Measurements from ENCODE around the gene FBXW7. TPM values are rescaled to one million over a fixed set of nuclear protein-coding genes. Genes with fewer than 3 reads are reported as not detected.

The FBXW7 gene
- total RNA-seq, 1 experiment from 2014 or later, result 30.9 TPM

GRCh38 chr4:152321398-152321797 lies 214.5 kb downstream of the FBXW7 start:
- H3K4me2 ChIP-seq (ENCODE audit: low read depth, low read length, poor library complexity, severe bottlenecking), result no peak overlapping the region
- no peaks in the 10 kb centered on the region for H3K4me1 ChIP-seq (ENCODE audit: low read length)
- no peak overlapping the region for H2AFZ ChIP-seq (ENCODE audit: low read length)
- DNase-seq, result no peak
- H3K9ac ChIP-seq (ENCODE audit: low read length), result no peak overlapping the region
- no peaks in the 10 kb centered on the region for H3K9me2 ChIP-seq (replicated peaks; ENCODE audit: insufficient read depth, low read length)
- H3K9me3 ChIP-seq (ENCODE audit: low read length), result no peaks in the 10 kb centered on the region
- H3K4me3 ChIP-seq (ENCODE audit: low read length), result no peak overlapping the region
- no peaks in the 10 kb centered on the region for H3K36me3 ChIP-seq (ENCODE audit: insufficient read depth, low read length)
- H4K20me1 ChIP-seq (ENCODE audit: insufficient read depth, low read depth, low read length), result no peaks in the 10 kb centered on the region
- no peaks in the 10 kb centered on the region for H3K27me3 ChIP-seq (ENCODE audit: low read length)
- H3K27ac ChIP-seq (ENCODE audit: low read length), result no peak overlapping the region
- no peaks in the 10 kb centered on the region for H3K79me2 ChIP-seq (ENCODE audit: low read length)

DNA sequence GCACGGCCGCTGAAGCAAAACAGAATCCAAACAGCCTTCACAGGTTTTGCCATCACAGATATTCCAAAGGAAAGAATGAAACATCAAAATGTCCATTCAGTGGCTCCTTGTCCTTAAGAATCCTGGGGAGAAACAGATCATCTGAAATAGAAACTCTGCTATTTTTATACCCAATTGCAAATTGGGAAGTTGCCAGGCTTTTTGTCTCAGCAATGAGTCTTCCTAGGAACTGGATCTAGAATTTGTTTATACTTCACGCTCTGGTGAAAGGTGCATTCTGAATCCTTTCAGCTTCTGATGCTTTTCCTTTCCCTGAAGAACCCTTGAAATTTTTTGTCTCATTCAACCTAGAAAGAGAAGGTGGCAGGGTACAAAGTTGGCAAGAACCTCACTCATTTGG lies 218.9 kb downstream of the FBXW7 start:
- no peaks in the 10 kb centered on the region for H3K9me2 ChIP-seq (replicated peaks; ENCODE audit: insufficient read depth, low read length)

GRCh38 chr4:152310257-152310656 lies 225.6 kb downstream of the FBXW7 start:
- no peaks in the 10 kb centered on the region for H4K20me1 ChIP-seq (ENCODE audit: insufficient read depth, low read depth, low read length)
- no peak overlapping the region for H2AFZ ChIP-seq (ENCODE audit: low read length)
- H3K4me2 ChIP-seq (ENCODE audit: low read depth, low read length, poor library complexity, severe bottlenecking), result no peak overlapping the region
- no peaks in the 10 kb centered on the region for H3K27me3 ChIP-seq (ENCODE audit: low read length)
- H3K79me2 ChIP-seq (ENCODE audit: low read length), result no peaks in the 10 kb centered on the region
- H3K4me3 ChIP-seq (ENCODE audit: low read length), result no peak overlapping the region
- H3K4me1 ChIP-seq (ENCODE audit: low read length), result no peaks in the 10 kb centered on the region
- DNase-seq, result no peak
- no peak overlapping the region for H3K9ac ChIP-seq (ENCODE audit: low read length)
- no peaks in the 10 kb centered on the region for H3K9me3 ChIP-seq (ENCODE audit: low read length)
- no peak overlapping the region for H3K27ac ChIP-seq (ENCODE audit: low read length)
- H3K9me2 ChIP-seq (replicated peaks; ENCODE audit: insufficient read depth, low read length), result no peaks in the 10 kb centered on the region
- no peaks in the 10 kb centered on the region for H3K36me3 ChIP-seq (ENCODE audit: insufficient read depth, low read length)

More for the DNA sequence above, 218.9 kb downstream of the FBXW7 start:
- no peaks in the 10 kb centered on the region for H3K79me2 ChIP-seq (ENCODE audit: low read length)
- no peaks in the 10 kb centered on the region for H3K36me3 ChIP-seq (ENCODE audit: insufficient read depth, low read length)
- DNase-seq, result no peak
- H2AFZ ChIP-seq (ENCODE audit: low read length), result no peak overlapping the region
- H3K27me3 ChIP-seq (ENCODE audit: low read length), result no peaks in the 10 kb centered on the region
- no peaks in the 10 kb centered on the region for H4K20me1 ChIP-seq (ENCODE audit: insufficient read depth, low read depth, low read length)
- no peaks in the 10 kb centered on the region for H3K4me1 ChIP-seq (ENCODE audit: low read length)
- no peak overlapping the region for H3K4me2 ChIP-seq (ENCODE audit: low read depth, low read length, poor library complexity, severe bottlenecking)
- no peak overlapping the region for H3K27ac ChIP-seq (ENCODE audit: low read length)
- H3K4me3 ChIP-seq (ENCODE audit: low read length), result no peak overlapping the region
- H3K9ac ChIP-seq (ENCODE audit: low read length), result no peak overlapping the region
- H3K9me3 ChIP-seq (ENCODE audit: low read length), result no peaks in the 10 kb centered on the region

DNA sequence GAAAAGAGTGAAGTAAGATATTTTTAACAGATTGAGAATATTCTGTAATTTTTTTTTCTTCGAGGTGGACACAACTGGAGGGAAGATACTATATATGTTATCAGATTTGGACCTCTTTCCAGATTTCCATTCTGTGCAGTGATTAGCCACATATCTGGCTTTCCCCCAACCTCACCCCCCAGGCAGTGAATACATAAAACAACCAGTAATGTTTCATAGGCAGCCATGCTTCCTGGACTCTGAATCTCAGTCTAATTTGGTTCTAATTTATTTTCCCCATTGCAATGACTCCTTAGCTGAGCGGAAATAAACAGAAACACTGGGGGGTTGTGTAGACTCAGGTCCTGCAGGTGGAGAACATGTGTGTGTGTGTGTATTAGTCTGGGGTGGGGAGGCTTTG lies 226.5 kb downstream of the FBXW7 start:
- Histone ChIP-seq H3K27ac (ENCODE audit: low read length) (no peak overlapping the region), H3K79me2 (ENCODE audit: low read length) (no peaks in the 10 kb centered on the region), H3K9me2 (replicated peaks; ENCODE audit: insufficient read depth, low read length) (no peaks in the 10 kb centered on the region), H3K9me3 (ENCODE audit: low read length) (no peaks in the 10 kb centered on the region), H4K20me1 (ENCODE audit: insufficient read depth, low read depth, low read length) (no peaks in the 10 kb centered on the region), H3K36me3 (ENCODE audit: insufficient read depth, low read length) (no peaks in the 10 kb centered on the region), H2AFZ (ENCODE audit: low read length) (no peak overlapping the region), H3K4me1 (ENCODE audit: low read length) (no peaks in the 10 kb centered on the region), H3K27me3 (ENCODE audit: low read length) (no peaks in the 10 kb centered on the region), H3K4me3 (ENCODE audit: low read length) (no peak overlapping the region), H3K4me2 (ENCODE audit: low read depth, low read length, poor library complexity, severe bottlenecking) (no peak overlapping the region), H3K9ac (ENCODE audit: low read length) (no peak overlapping the region)
- DNase-seq, result no peak

- H3K36me3 ChIP-seq (ENCODE audit: insufficient read depth, low read length), result no peaks in the 10 kb centered on the region
- no peak overlapping the region for H2AFZ ChIP-seq (ENCODE audit: low read length)
- DNase-seq, result no peak
- no peaks in the 10 kb centered on the region for H3K9me2 ChIP-seq (replicated peaks; ENCODE audit: insufficient read depth, low read length)
- no peaks in the 10 kb centered on the region for H3K9me3 ChIP-seq (ENCODE audit: low read length)
- H3K4me1 ChIP-seq (ENCODE audit: low read length), result no peaks in the 10 kb centered on the region
- H3K79me2 ChIP-seq (ENCODE audit: low read length), result no peaks in the 10 kb centered on the region
- no peaks in the 10 kb centered on the region for H4K20me1 ChIP-seq (ENCODE audit: insufficient read depth, low read depth, low read length)
- H3K4me2 ChIP-seq (ENCODE audit: low read depth, low read length, poor library complexity, severe bottlenecking), result no peak overlapping the region
- no peak overlapping the region for H3K27ac ChIP-seq (ENCODE audit: low read length)
- no peak overlapping the region for H3K4me3 ChIP-seq (ENCODE audit: low read length)
- H3K27me3 ChIP-seq (ENCODE audit: low read length), result no peaks in the 10 kb centered on the region
- no peak overlapping the region for H3K9ac ChIP-seq (ENCODE audit: low read length)
These were observed 226.9 kb downstream of the FBXW7 start for GRCh38 chr4:152308951-152309350.

- H3K27ac ChIP-seq (ENCODE audit: low read length), result no peak overlapping the region
- no peak overlapping the region for H3K9ac ChIP-seq (ENCODE audit: low read length)
- H3K36me3 ChIP-seq (ENCODE audit: insufficient read depth, low read length), result no peaks in the 10 kb centered on the region
- H3K9me3 ChIP-seq (ENCODE audit: low read length), result no peaks in the 10 kb centered on the region
- peak; percentile 42 for DNase-seq
- no peaks in the 10 kb centered on the region for H3K4me1 ChIP-seq (ENCODE audit: low read length)
- no peaks in the 10 kb centered on the region for H3K27me3 ChIP-seq (ENCODE audit: low read length)
- no peaks in the 10 kb centered on the region for H3K79me2 ChIP-seq (ENCODE audit: low read length)
- no peaks in the 10 kb centered on the region for H3K9me2 ChIP-seq (replicated peaks; ENCODE audit: insufficient read depth, low read length)
- H4K20me1 ChIP-seq (ENCODE audit: insufficient read depth, low read depth, low read length), result no peaks in the 10 kb centered on the region
- H2AFZ ChIP-seq (ENCODE audit: low read length), result no peak overlapping the region
- no peak overlapping the region for H3K4me2 ChIP-seq (ENCODE audit: low read depth, low read length, poor library complexity, severe bottlenecking)
- H3K4me3 ChIP-seq (ENCODE audit: low read length), result no peak overlapping the region
These were observed 228.2 kb downstream of the FBXW7 start for GRCh38 chr4:152307669-152308068.

DNA sequence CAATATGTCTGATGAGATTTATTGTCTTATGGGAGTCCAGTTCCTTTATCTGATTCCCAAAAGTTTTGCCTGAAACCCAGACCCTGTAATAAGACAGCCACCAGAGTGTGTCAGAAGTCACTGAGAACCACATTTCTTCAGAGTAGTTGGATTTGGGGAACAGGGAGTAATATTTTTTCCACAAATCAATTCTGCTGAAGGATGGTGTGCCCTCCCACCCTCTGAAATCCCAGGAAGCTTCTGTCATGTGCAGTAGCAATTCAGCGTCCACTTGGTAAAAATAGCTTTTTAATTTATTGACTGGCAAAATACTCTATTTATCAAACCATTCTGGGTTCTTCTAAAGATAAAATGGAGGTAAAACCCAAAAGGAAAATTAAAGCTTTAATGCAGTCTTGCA lies 229.4 kb downstream of the FBXW7 start:
- H2AFZ ChIP-seq (ENCODE audit: low read length), result no peak overlapping the region
- no peak overlapping the region for H3K9ac ChIP-seq (ENCODE audit: low read length)
- H3K27ac ChIP-seq (ENCODE audit: low read length), result no peak overlapping the region
- H3K4me2 ChIP-seq (ENCODE audit: low read depth, low read length, poor library complexity, severe bottlenecking), result no peak overlapping the region
- H3K9me2 ChIP-seq (replicated peaks; ENCODE audit: insufficient read depth, low read length), result no peaks in the 10 kb centered on the region
- H3K27me3 ChIP-seq (ENCODE audit: low read length), result no peaks in the 10 kb centered on the region
- H3K4me1 ChIP-seq (ENCODE audit: low read length), result no peaks in the 10 kb centered on the region
- no peaks in the 10 kb centered on the region for H3K79me2 ChIP-seq (ENCODE audit: low read length)
- no peak for DNase-seq
- no peaks in the 10 kb centered on the region for H3K9me3 ChIP-seq (ENCODE audit: low read length)
- no peaks in the 10 kb centered on the region for H4K20me1 ChIP-seq (ENCODE audit: insufficient read depth, low read depth, low read length)
- H3K36me3 ChIP-seq (ENCODE audit: insufficient read depth, low read length), result no peaks in the 10 kb centered on the region
- no peak overlapping the region for H3K4me3 ChIP-seq (ENCODE audit: low read length)

DNA sequence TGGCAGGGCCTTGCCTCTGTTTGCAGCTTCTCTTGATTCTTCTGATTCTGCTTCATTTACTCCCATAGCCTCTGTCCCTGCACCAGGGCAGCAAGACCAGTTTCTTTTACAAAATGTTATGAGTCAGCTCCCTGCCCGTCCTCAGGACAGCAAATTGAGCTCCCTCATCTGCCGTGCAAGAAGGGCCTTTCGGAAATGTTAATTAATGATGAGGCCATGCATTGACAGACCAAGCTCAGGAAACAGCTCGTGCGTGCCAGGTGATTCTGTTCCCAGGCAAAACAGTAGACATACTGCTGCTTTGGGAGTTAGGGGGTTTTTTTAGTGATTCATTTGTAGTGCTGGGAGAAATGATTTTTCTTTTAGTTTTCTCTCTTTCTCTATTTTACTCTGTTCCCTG lies 231.7 kb downstream of the FBXW7 start:
- Histone ChIP-seq H3K79me2 (ENCODE audit: low read length) (no peaks in the 10 kb centered on the region), H3K4me3 (ENCODE audit: low read length) (no peak overlapping the region), H3K9me3 (ENCODE audit: low read length) (no peaks in the 10 kb centered on the region), H3K27me3 (ENCODE audit: low read length) (no peaks in the 10 kb centered on the region), H3K27ac (ENCODE audit: low read length) (no peak overlapping the region), H4K20me1 (ENCODE audit: insufficient read depth, low read depth, low read length) (no peaks in the 10 kb centered on the region), H2AFZ (ENCODE audit: low read length) (no peak overlapping the region), H3K36me3 (ENCODE audit: insufficient read depth, low read length) (no peaks in the 10 kb centered on the region), H3K9me2 (replicated peaks; ENCODE audit: insufficient read depth, low read length) (no peaks in the 10 kb centered on the region), H3K9ac (ENCODE audit: low read length) (no peak overlapping the region), H3K4me2 (ENCODE audit: low read depth, low read length, poor library complexity, severe bottlenecking) (no peak overlapping the region), H3K4me1 (ENCODE audit: low read length) (no peaks in the 10 kb centered on the region)
- no peak for DNase-seq

- Histone ChIP-seq H3K27me3 (ENCODE audit: low read length) (no peaks in the 10 kb centered on the region; the same call in 1 of the 2 replicates), H3K27ac (ENCODE audit: low read length) (no peak overlapping the region), H3K4me3 (ENCODE audit: low read length) (no peak overlapping the region), H4K20me1 (ENCODE audit: insufficient read depth, low read depth, low read length) (no peaks in the 10 kb centered on the region), H3K4me1 (ENCODE audit: low read length) (no peaks in the 10 kb centered on the region), H3K9me3 (ENCODE audit: low read length) (no peaks in the 10 kb centered on the region), H3K9ac (ENCODE audit: low read length) (no peak overlapping the region), H3K9me2 (replicated peaks; ENCODE audit: insufficient read depth, low read length) (no peaks in the 10 kb centered on the region), H2AFZ (ENCODE audit: low read length) (no peak overlapping the region), H3K79me2 (ENCODE audit: low read length) (no peaks in the 10 kb centered on the region), H3K4me2 (ENCODE audit: low read depth, low read length, poor library complexity, severe bottlenecking) (no peak overlapping the region), H3K36me3 (ENCODE audit: insufficient read depth, low read length) (no peaks in the 10 kb centered on the region)
- no peak for DNase-seq
These were observed 234.5 kb downstream of the FBXW7 start for GRCh38 chr4:152301381-152301780.

Data from Karpas-422 (cell line).